Mucosa of descending colon (tissue), 3 donors: ENCODE data around the gene ADORA2A. TPM values are rescaled to one million over a fixed set of nuclear protein-coding genes. Genes with fewer than 3 reads are reported as not detected.

Source experiments
- ATAC-seq: fragments of 200-7000 bp; cut with Tn5 transposase; one replicate; pipeline ENCODE4 v1.9.1; 2020; ENCODE audit warnings: mild to moderate bottlenecking, moderate library complexity
- DNase-seq, 3 donors: peaks; one replicate each; pipeline ENCODE4 v3.0.0-alpha.2; 2020
- H3K36me3 ChIP-seq: fragments of 200-600 bp; one replicate; pipeline ENCODE4 v1.8.0; 2021; ENCODE audit warnings: low read depth, mild to moderate bottlenecking
- H3K4me1 ChIP-seq: fragments of 200-600 bp; one replicate; pipeline ENCODE4 v1.8.0; 2021; ENCODE audit warnings: low read depth, mild to moderate bottlenecking
- H3K4me3 ChIP-seq: fragments of 200-600 bp; one replicate; pipeline ENCODE4 v1.8.0; 2021; ENCODE audit warnings: mild to moderate bottlenecking
- H3K9me3 ChIP-seq: fragments of 200-600 bp; one replicate; pipeline ENCODE4 v1.8.0; 2021; ENCODE audit warnings: mild to moderate bottlenecking
- CTCF ChIP-seq: fragments of 200-600 bp; IDR thresholded peaks from one replicate; pipeline ENCODE4 v1.8.0; 2022; ENCODE audit warnings: antibody characterized with exemption, mild to moderate bottlenecking
- intact Hi-C, 2 donors: fragments of 100-400 bp; cut with DNase I in 1 of 2; cut with micrococcal nuclease in 1 of 2; formaldehyde crosslinking; loops; one replicate each; pipeline versions ENCODE4 v1.11.0 to v1.11.1; 2022; cut with DNase I, micrococcal nuclease
- total RNA-seq, 3 donors: library from RNA; stranded (reverse); fragmentation: NEBNext Ultra II Directional in 2 of 3; extraction: Animal tissue kit (Norgen Biotek cat#: 25700) in 2 of 3; gene quantifications; one replicate each; pipeline versions ENCODE4 v1.2.1 to v1.2.4, GENCODE V29; 2021 to 2023
- donor health status: DM: no; HTN: no; CAD: no; lungs with moderate emphysema.
- donor health status: DM: no; HTN: no; CAD: no.
- donor health status: DM: no; HTN: yes; CAD: no.

ADORA2A gene
- total RNA-seq, 3 donors from 2014 or later: 2.1 to 4.0 (median 3.6) TPM

DNA sequence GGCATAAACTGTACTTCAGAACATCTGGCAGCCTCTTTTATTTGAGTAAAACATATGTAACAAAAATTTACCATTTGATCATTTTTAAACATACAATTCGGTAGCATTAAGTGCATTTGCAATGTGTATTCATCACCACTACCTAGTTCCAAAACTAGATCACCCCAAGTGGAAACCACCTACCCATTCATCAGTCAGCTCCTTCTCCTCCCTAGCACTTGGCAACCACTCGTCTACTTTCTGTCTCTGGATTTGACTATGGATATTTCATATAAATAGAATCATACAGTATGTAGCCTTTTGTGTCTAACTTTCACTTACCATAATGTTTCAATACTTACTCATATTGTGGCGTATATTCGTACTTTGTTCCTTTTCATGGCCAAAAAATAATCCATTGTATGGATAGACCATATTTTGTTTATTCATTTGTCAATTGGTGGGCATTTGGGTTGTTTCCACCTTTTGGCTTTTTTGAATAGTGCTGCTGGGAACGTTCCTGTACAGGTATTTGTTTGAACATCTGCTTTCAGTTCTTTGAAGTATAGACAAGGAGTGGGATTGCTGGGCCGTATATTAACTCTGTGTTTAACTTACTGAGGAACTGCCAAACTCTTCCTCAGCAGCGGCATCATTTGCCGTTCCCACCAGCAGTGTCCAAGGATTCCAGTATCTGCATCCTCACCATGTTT, 27.2 kb upstream of the ADORA2A start:
- Histone ChIP-seq H3K4me1 (peaks cover 25% of the 10 kb centered on the region), H3K36me3 (no peaks in the 10 kb centered on the region), H3K4me3 (no peak overlapping the region), H3K9me3 (no peaks in the 10 kb centered on the region)
- intact Hi-C loops: no loop called here
- DNase-seq (no peak), ATAC-seq (no peak)
- TF ChIP-seq CTCF: no peak

GRCh38 chr22:24400726-24401596, 26.4 kb upstream of the ADORA2A start:
- DNase-seq: no peak
- Histone ChIP-seq H3K4me1 (peaks cover 25% of the 10 kb centered on the region), H3K9me3 (no peaks in the 10 kb centered on the region), H3K4me3 (no peak overlapping the region), H3K36me3 (no peaks in the 10 kb centered on the region)
- TF ChIP-seq CTCF: no peak
- intact Hi-C loops: no loop called here
- peak; percentile 2 for ATAC-seq

DNA sequence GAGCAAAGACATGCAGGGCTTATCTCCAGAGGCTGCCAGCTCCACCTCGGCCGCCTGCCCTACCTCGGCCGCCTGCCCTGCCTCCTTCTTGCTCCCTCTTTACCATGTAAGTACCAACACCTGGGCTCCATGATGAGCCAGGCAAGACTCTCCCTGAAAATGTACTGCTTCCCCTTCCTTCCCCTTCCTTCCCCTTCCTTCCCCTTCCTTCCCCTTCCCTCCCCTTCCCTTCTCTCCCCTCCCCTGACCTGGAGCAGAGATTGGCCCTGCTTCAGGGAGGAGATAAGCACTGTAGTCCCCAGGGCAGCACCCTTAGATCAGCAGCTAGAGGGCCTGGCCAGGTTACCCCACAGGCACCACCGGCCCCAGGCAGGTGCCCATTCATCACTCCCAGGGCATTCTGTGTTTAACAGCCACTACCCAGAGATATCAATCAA, 25.4 kb upstream of the ADORA2A start:
- intact Hi-C loops: no loop called here
- no peak for TF ChIP-seq CTCF
- ATAC-seq (peak; percentile 15), DNase-seq (peak in 1 of 3 donors; percentile 29)
- Histone ChIP-seq H3K36me3 (no peaks in the 10 kb centered on the region), H3K9me3 (no peaks in the 10 kb centered on the region), H3K4me1 (peaks cover 25% of the 10 kb centered on the region), H3K4me3 (no peak overlapping the region)

DNA sequence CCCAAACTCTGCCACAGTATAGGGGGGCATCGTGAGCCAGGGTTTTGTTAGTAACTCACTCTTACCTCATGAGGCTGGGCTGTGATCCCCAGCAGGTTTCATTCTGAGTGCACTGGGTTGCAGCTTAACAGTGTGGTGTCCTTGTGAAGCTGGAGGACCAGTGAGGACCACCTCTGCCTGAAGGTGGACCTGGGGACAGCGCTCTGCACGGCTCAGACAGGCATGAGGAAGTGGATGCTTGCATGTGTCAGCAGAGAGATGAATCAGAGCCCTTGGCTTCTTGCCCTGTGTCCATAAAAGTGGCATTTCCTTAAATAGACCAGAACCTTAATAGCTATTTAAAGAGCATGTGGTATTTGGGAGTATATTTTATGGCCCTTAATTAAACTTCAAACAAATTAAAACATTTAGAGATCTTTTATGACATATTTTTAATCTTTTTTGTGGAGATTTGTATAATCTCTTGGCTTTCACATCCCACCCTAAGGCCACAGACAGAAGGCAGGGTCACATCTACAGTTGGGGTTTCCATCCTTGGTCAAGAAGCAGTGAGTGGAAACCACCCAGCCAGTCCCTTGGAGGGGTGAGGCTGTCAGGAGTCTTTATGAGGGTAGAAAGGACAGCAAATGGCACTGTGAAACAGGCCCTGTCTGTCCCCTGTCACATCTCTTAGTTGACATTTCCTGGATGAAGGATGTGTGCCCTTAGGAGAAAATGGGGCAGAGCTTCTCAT, 24.8 kb upstream of the ADORA2A start:
- Histone ChIP-seq H3K9me3 (no peaks in the 10 kb centered on the region), H3K4me3 (no peak overlapping the region), H3K4me1 (peaks cover 25% of the 10 kb centered on the region), H3K36me3 (no peaks in the 10 kb centered on the region)
- no peak for TF ChIP-seq CTCF
- ATAC-seq: peak; percentile 95
- intact Hi-C loops: no loop called here
- DNase-seq: peak; percentile 70 to 98 (median 76)

DNA sequence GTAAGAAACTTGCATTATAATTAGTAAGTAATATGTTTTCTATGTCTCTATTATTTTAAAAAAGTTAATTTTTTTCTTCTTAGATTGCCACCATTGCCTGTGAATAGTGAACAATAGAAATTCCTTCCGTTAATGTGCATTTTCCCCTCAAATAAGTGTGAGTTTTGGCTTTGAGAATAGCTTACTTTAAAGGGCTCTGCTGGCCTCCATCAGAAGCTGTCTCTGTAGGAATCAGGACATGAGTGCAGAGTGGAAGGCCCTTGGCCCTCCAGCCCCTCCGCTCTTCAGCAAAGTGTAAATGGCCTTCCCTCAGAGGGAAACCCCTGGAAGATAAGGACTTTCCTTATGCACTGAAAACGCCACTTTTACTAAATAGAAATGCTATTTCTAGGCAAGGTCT, 24.1 kb upstream of the ADORA2A start:
- TF ChIP-seq CTCF: no peak
- ATAC-seq (no peak), DNase-seq (no peak)
- H3K4me3 ChIP-seq: no peak overlapping the region
- no peaks in the 10 kb centered on the region for H3K36me3 ChIP-seq
- H3K4me1 ChIP-seq: peaks cover 25% of the 10 kb centered on the region
- no peaks in the 10 kb centered on the region for H3K9me3 ChIP-seq
- intact Hi-C loops: no loop called here
